ENCODE results near the gene WDR3.

WDR3 gene

DNA sequence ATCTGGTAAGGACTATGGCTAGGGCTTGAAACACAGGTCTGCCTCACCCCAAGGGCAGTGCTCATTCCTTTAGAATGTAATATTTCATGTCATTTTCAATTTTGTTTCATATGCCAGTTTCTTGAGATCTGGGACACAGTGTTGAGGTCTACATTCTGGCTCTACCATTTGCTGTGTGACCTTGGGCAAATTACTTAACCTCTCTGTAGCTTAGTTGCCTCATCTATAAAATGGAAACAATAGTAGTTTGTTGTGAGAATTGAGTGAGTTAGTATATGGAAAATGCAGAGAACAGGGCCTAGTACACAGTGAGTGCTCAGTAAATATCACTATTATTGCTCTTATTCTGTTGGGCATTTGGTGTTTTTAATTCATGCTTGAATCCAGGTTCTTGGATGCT lies 84.4 kb downstream of the WDR3 start:
- no peak overlapping the region for H3K4me3 ChIP-seq (ENCODE audit: control insufficient read depth, low read depth, low read length)
- DNase-seq (ENCODE audit: low read depth) = no peak
- TF ChIP-seq CTCF (IDR thresholded peaks at IDR 0.05; ENCODE audit: control insufficient read depth, insufficient read depth, low read depth, low read length, missing control alignments) = no peak
